Activated B cell treated with CpG ODN at 0.5 μM for 24 hours (primary cell): ENCODE results near the gene FBXL13. TPM values are rescaled to one million over a fixed set of nuclear protein-coding genes. Genes with fewer than 3 reads are reported as not detected.

Experiments
- ATAC-seq: fragments of 200-7000 bp; cut with Tn5 transposase; one replicate; pipeline ENCODE4 v1.10.0; 2021; ENCODE audit warnings: low read depth, mild to moderate bottlenecking, moderate library complexity
- CTCF ChIA-PET: fragments of 350-600 bp; sonication (Branson Sonifier 250); formaldehyde crosslinking; loops from one replicate; lab custom pipeline; 2021; ENCODE audit warnings: antibody characterized with exemption; lab: Charles Lee
- POLR2A ChIA-PET: fragments of 350-600 bp; sonication (Branson Sonifier 250); formaldehyde crosslinking; loops from one replicate; lab custom pipeline; 2021; ENCODE audit warnings: antibody characterized with exemption; lab: Charles Lee
- DNase-seq: peaks from one replicate; pipeline ENCODE4 v3.0.0; 2022
- H3K27ac Mint-ChIP-seq: one replicate; pipeline ENCODE4 v1.8.0; 2020; ENCODE audit warnings: mixed read lengths
- H3K27me3 Mint-ChIP-seq: one replicate; pipeline ENCODE4 v1.8.0; 2021; ENCODE audit warnings: mixed read lengths
- H3K36me3 Mint-ChIP-seq: one replicate; pipeline ENCODE4 v1.8.0; 2021; ENCODE audit warnings: low read depth, mixed read lengths
- H3K4me1 Mint-ChIP-seq: one replicate; pipeline ENCODE4 v1.8.0; 2021; ENCODE audit warnings: mixed read lengths
- H3K4me3 Mint-ChIP-seq: one replicate; pipeline ENCODE4 v1.8.0; 2020; ENCODE audit warnings: mild to moderate bottlenecking, mixed read lengths
- H3K9me3 Mint-ChIP-seq: one replicate; pipeline ENCODE4 v1.8.0; 2020; ENCODE audit warnings: mixed read lengths
- intact Hi-C: fragments of 100-400 bp; cut with micrococcal nuclease; formaldehyde crosslinking; loops from one replicate; pipeline ENCODE4 v1.15.1; 2024
- total RNA-seq: library from RNA; stranded (reverse); gene quantifications from 2 replicates; pipeline ENCODE4 v1.2.3, GENCODE V29; 2022
- TF ChIP-seq, protein P1 (sequence below): fragments of 200-600 bp; IDR thresholded peaks from one replicate; pipeline ENCODE4 v1.8.0; 2022; ENCODE audit warnings: antibody characterized with exemption, mild to moderate bottlenecking

FBXL13 gene
- total RNA-seq, 1 donor from 2014 or later, result 2.9 TPM

DNA sequence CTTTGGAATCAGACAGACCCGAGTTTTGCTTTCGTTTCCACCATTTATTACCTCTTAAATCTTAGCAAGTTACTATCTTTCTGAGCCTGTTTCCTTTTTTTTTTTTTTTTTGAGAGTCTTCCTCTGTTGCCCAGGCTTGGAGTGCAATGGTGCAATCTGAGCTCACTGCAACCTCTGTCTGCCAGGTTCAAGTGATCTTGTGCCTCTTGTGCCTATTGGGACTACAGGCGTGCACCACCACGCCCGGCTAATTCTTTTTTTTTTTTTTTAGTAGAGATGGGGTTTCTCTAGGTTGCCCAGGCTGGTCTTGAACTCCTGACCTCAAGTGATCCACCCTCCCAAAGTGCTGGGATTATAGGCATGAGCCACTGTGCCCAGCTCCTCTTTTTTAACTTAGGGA lies 241.3 kb downstream of the FBXL13 start:
- H3K27me3 Mint-ChIP-seq, result no peaks in the 10 kb centered on the region
- H3K4me1 Mint-ChIP-seq, result no peaks in the 10 kb centered on the region
- CTCF ChIA-PET, result no interaction called here
- TF ChIP-seq, protein P1, sequence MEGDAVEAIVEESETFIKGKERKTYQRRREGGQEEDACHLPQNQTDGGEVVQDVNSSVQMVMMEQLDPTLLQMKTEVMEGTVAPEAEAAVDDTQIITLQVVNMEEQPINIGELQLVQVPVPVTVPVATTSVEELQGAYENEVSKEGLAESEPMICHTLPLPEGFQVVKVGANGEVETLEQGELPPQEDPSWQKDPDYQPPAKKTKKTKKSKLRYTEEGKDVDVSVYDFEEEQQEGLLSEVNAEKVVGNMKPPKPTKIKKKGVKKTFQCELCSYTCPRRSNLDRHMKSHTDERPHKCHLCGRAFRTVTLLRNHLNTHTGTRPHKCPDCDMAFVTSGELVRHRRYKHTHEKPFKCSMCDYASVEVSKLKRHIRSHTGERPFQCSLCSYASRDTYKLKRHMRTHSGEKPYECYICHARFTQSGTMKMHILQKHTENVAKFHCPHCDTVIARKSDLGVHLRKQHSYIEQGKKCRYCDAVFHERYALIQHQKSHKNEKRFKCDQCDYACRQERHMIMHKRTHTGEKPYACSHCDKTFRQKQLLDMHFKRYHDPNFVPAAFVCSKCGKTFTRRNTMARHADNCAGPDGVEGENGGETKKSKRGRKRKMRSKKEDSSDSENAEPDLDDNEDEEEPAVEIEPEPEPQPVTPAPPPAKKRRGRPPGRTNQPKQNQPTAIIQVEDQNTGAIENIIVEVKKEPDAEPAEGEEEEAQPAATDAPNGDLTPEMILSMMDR, result no peak
- POLR2A ChIA-PET, result no interaction called here
- H3K9me3 Mint-ChIP-seq, result no peaks in the 10 kb centered on the region
- H3K36me3 Mint-ChIP-seq, result peaks cover 12% of the 10 kb centered on the region
- H3K27ac Mint-ChIP-seq, result no peak overlapping the region
- no peak overlapping the region for H3K4me3 Mint-ChIP-seq
- ATAC-seq (no peak), DNase-seq (no peak)
- intact Hi-C loops, result no loop called here

GRCh38 chr7:102832674-102833073 lies 241.9 kb downstream of the FBXL13 start:
- Mint-ChIP-seq H3K36me3 (peaks cover 16% of the 10 kb centered on the region), H3K27me3 (no peaks in the 10 kb centered on the region), H3K4me1 (no peaks in the 10 kb centered on the region), H3K9me3 (no peaks in the 10 kb centered on the region), H3K4me3 (no peak overlapping the region), H3K27ac (no peak overlapping the region)
- intact Hi-C loops, result no loop called here
- TF ChIP-seq, protein P1, result no peak
- ATAC-seq (no peak), DNase-seq (no peak)
- ChIA-PET POLR2A (no interaction called here), CTCF (no interaction called here)

DNA sequence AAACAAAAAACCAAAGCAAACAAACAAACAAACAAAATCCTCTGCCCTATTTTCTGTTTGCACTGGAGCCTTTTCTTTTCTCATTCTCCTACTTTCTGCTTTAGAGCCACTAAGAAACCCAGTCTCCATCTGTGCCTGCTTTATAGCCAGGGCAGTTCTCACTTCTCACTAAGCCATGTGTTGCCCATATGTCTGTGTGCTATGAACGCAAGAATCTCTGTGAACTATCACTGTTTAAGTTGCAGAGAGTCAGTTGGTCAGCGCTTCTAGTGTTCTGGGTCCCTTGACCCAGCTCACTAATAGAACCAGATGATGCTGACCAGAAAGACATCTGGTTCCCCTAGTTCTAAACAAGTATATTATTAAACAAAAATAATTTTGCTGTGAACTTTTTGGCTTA lies 244.4 kb downstream of the FBXL13 start:
- no peak overlapping the region for H3K4me3 Mint-ChIP-seq
- ATAC-seq (no peak), DNase-seq (no peak)
- H3K4me1 Mint-ChIP-seq, result no peaks in the 10 kb centered on the region
- intact Hi-C loops, result no loop called here
- TF ChIP-seq, protein P1, result no peak
- H3K36me3 Mint-ChIP-seq, result peaks cover 22% of the 10 kb centered on the region
- H3K9me3 Mint-ChIP-seq, result no peaks in the 10 kb centered on the region
- no peak overlapping the region for H3K27ac Mint-ChIP-seq
- ChIA-PET CTCF (no interaction called here), POLR2A (no interaction called here)
- no peaks in the 10 kb centered on the region for H3K27me3 Mint-ChIP-seq

DNA sequence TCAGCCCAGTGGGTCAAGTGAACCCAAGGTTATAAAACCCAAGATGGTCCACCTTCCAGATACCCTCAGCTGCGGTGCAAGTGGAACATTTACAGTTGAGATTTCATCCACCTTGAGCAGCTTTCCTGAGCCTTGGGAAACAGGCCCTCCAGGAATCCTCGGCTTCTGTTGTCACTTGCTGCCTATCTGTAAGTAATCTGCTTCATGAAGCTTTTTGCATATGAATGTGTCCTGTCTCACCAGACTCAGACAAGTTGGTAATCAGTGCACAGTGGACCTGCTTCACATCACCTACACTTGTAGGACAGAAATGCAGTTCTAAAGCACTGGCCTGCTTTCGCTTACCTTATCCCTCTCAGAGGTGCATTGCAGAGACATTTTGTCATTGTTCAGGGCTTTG lies 245.5 kb downstream of the FBXL13 start:
- H3K27me3 Mint-ChIP-seq, result no peaks in the 10 kb centered on the region
- DNase-seq, result no peak
- TF ChIP-seq, protein P1, result no peak
- H3K9me3 Mint-ChIP-seq, result no peaks in the 10 kb centered on the region
- H3K27ac Mint-ChIP-seq, result no peak overlapping the region
- intact Hi-C loops, result no loop called here
- peaks cover 22% of the 10 kb centered on the region for H3K36me3 Mint-ChIP-seq
- POLR2A ChIA-PET, result no interaction called here
- CTCF ChIA-PET, result no interaction called here
- no peak overlapping the region for H3K4me3 Mint-ChIP-seq
- no peak for ATAC-seq
- H3K4me1 Mint-ChIP-seq, result no peaks in the 10 kb centered on the region

GRCh38 chr7:102828286-102828685 lies 246.3 kb downstream of the FBXL13 start:
- TF ChIP-seq, protein P1, result no peak
- Mint-ChIP-seq H3K4me1 (no peaks in the 10 kb centered on the region), H3K27me3 (no peaks in the 10 kb centered on the region), H3K9me3 (no peaks in the 10 kb centered on the region), H3K36me3 (peaks cover 22% of the 10 kb centered on the region), H3K27ac (no peak overlapping the region), H3K4me3 (no peak overlapping the region)
- intact Hi-C loops, result no loop called here
- ChIA-PET POLR2A (no interaction called here), CTCF (no interaction called here)
- DNase-seq (no peak), ATAC-seq (no peak)
